HUDEP-2 (cell line): ENCODE results near the gene SKA1.
A peak's percentile ranks its signal among the peaks of the same experiment; 100 is the strongest.
"Not testable (repeated sequence)": the region's sequence is repeated elsewhere in the genome, so short reads cannot be mapped to it uniquely, and the experiment has no call there.

Experiments
- DNase-seq, 76 experiments: peaks; one replicate each; lab custom pipeline; 2025; ENCODE audit not compliant: unreplicated experiment in 76 of 76; lab: John Stamatoyannopoulos, UW

The SKA1 gene

GRCh38 chr18:50393802-50394201, 19.0 kb downstream of the SKA1 start:
- DNase-seq, result no peak

GRCh38 chr18:50395093-50395492, 20.2 kb downstream of the SKA1 start:
- DNase-seq, result no peak

- DNase-seq, result peak in 29 of 76 experiments; percentile 1 to 70 (median 36)
Measured at GRCh38 chr18:50396005-50396660, 21.3 kb downstream of the SKA1 start.

- DNase-seq, result no peak
Measured at GRCh38 chr18:50397023-50397422, 22.2 kb downstream of the SKA1 start.

- no peak for DNase-seq
Measured at GRCh38 chr18:50398099-50398498, 23.3 kb downstream of the SKA1 start.

- DNase-seq, result no peak
Measured at GRCh38 chr18:50398947-50399346, 24.1 kb downstream of the SKA1 start.

- no peak for DNase-seq
Measured at GRCh38 chr18:50399582-50399981, 24.7 kb downstream of the SKA1 start.

- not testable (repeated sequence) for DNase-seq
Measured at GRCh38 chr18:50400438-50400837, 25.6 kb downstream of the SKA1 start.

- no peak for DNase-seq
Measured at GRCh38 chr18:50401295-50401694, 26.4 kb downstream of the SKA1 start.

GRCh38 chr18:50401888-50402287, 27.0 kb downstream of the SKA1 start:
- DNase-seq, result peak in 74 of 76 experiments; percentile 31 to 97 (median 82)

- DNase-seq, result not testable (repeated sequence)
Measured at GRCh38 chr18:50404752-50405581, 30.1 kb downstream of the SKA1 start.

GRCh38 chr18:50405582-50406271, 30.9 kb downstream of the SKA1 start:
- DNase-seq, result no peak

- DNase-seq, result no peak
Measured at GRCh38 chr18:50409236-50409635, 34.4 kb downstream of the SKA1 start.

GRCh38 chr18:50410008-50410407, 35.2 kb downstream of the SKA1 start:
- peak in 7 of 76 experiments; percentile 2 to 29 (median 15) for DNase-seq

GRCh38 chr18:50410894-50411293, 36.0 kb downstream of the SKA1 start:
- no peak for DNase-seq

GRCh38 chr18:50416832-50417231, 42.0 kb downstream of the SKA1 start:
- DNase-seq, result peak in 6 of 76 experiments; percentile 33 to 66 (median 40)

GRCh38 chr18:50417705-50418104, 42.9 kb downstream of the SKA1 start:
- DNase-seq, result not testable (repeated sequence)

- no peak for DNase-seq
Measured at GRCh38 chr18:50418650-50419049, 43.8 kb downstream of the SKA1 start.

GRCh38 chr18:50422286-50422898, 47.5 kb downstream of the SKA1 start:
- DNase-seq, result no peak

- peak in 74 of 76 experiments; percentile 14 to 99 (median 80) for DNase-seq
Measured at GRCh38 chr18:50424877-50425690, 50.2 kb downstream of the SKA1 start.
